K562 (cell line): Measurements from ENCODE around the gene RXRB. TPM values are rescaled to one million over a fixed set of nuclear protein-coding genes. Genes with fewer than 3 reads are reported as not detected.

Experiments used
- ATAC-seq: fragments of 200-7000 bp; cut with Tn5 transposase; 3 replicates; pipeline ENCODE4 v1.9.1; 2020; ENCODE audit warnings: moderate library complexity
- BruUV-seq: library from RNA; stranded (reverse); fragments of 400-500 nt; replicated peaks from 2 replicates; lab custom pipeline; 2021; lab: Mats Ljungman, UMichigan
- CTCF ChIA-PET: fragments of 300-600 bp; formaldehyde crosslinking; extraction: SDS; loops from one replicate; lab custom pipeline; 2021; ENCODE audit warnings: low intra/inter-chr PET ratio; lab: Yijun Ruan, JAX
- POLR2A ChIA-PET: fragments of 300-600, 350-650 bp; sonication (Branson Sonifier 250); formaldehyde crosslinking; extraction: SDS; loops from one replicate; lab custom pipeline; 2021; ENCODE audit warnings: antibody characterized with exemption, inconsistent platforms; lab: Yijun Ruan, JAX
- DNase-seq, 4 experiments: peaks; one replicate each; pipeline versions ENCODE4 v3.0.0 to v3.0.0-alpha.2; 2011 to 2018; ENCODE audit warnings: low spot score in 3 of 4, mixed read lengths in 3 of 4; ENCODE audit errors: extremely low read depth in 1 of 4
- FAIRE-seq: peaks from 2 replicates; lab custom pipeline; 2011; peaks lifted over from hg19 to GRCh38; lab: Jason Lieb, UNC
- H2AFZ ChIP-seq: 2 replicates; pipeline ENCODE4 v1.6.0; 2011; ENCODE audit warnings: low read depth, low read length, control low read depth, inconsistent platforms
- H3K27ac ChIP-seq: fragments of 200-600 bp; 3 replicates; pipeline ENCODE4 v1.8.0; 2011; ENCODE audit warnings: low read depth, mild to moderate bottlenecking, control low read depth, inconsistent platforms, low read length, moderate library complexity, mixed read lengths; ENCODE audit errors: extremely low read depth
- H3K27me3 ChIP-seq, 2 experiments: fragments of 300-600 bp in 1 of 2; 2 replicates in 1 of 2; 3 replicates in 1 of 2; pipeline versions ENCODE4 v1.6.0 to v1.8.0; 2011; ENCODE audit warnings: inconsistent platforms in 2 of 2, low read length in 2 of 2, mild to moderate bottlenecking in 1 of 2, mixed read lengths in 1 of 2, moderate library complexity in 1 of 2; ENCODE audit not compliant: control insufficient read depth in 2 of 2, insufficient read depth in 2 of 2
- H3K36me3 ChIP-seq: fragments of 300-600 bp; 3 replicates; pipeline ENCODE4 v1.8.0; 2011; ENCODE audit warnings: mild to moderate bottlenecking, low read length, inconsistent platforms; ENCODE audit not compliant: control insufficient read depth, insufficient read depth
- H3K4me1 ChIP-seq, 2 experiments: fragments of 200-600 bp in 1 of 2; replicated peaks in 1 of 2; 2 replicates in 1 of 2; 3 replicates in 1 of 2; pipeline versions ENCODE4 v1.5.1 to v1.8.0; 2011; ENCODE audit warnings: inconsistent platforms in 2 of 2, low read length in 2 of 2, mild to moderate bottlenecking in 1 of 2, mixed read lengths in 1 of 2, moderate library complexity in 1 of 2; ENCODE audit not compliant: control insufficient read depth in 2 of 2, insufficient read depth in 2 of 2
- H3K4me2 ChIP-seq: 2 replicates; pipeline ENCODE4 v1.6.1; 2011; ENCODE audit warnings: low read length, control low read depth, inconsistent platforms, mixed read lengths; ENCODE audit not compliant: insufficient read depth
- H3K4me3 ChIP-seq: fragments of 200-600 bp; sonication (generic), shearing (Covaris generic); 2 replicates; pipeline ENCODE4 v1.5.1; 2016; ENCODE audit warnings: control low read depth, inconsistent platforms
- H3K79me2 ChIP-seq: fragments of 200-600 bp; 3 replicates; pipeline ENCODE4 v1.8.0; 2011; ENCODE audit warnings: low read length, inconsistent platforms; ENCODE audit not compliant: control insufficient read depth, insufficient read depth
- H3K9ac ChIP-seq, 2 experiments: 2 replicates each; pipeline versions ENCODE4 v1.6.0 to v1.6.1; 2011; ENCODE audit warnings: low read depth in 2 of 2, low read length in 2 of 2, control low read depth in 1 of 2, inconsistent platforms in 1 of 2, mild to moderate bottlenecking in 1 of 2, mixed read lengths in 1 of 2; ENCODE audit not compliant: insufficient read depth in 1 of 2
- H3K9me1 ChIP-seq: one replicate; pipeline ENCODE4 v1.6.0; 2011; ENCODE audit warnings: inconsistent platforms, mild to moderate bottlenecking, low read length, moderate library complexity; ENCODE audit not compliant: control insufficient read depth, insufficient read depth
- H3K9me3 ChIP-seq: replicated peaks from 2 replicates; pipeline ENCODE4 v1.5.1; 2011; ENCODE audit warnings: low read depth, low read length, inconsistent platforms; ENCODE audit not compliant: control insufficient read depth, insufficient read depth
- H4K20me1 ChIP-seq: replicated peaks from 2 replicates; pipeline ENCODE4 v1.6.1; 2011; ENCODE audit warnings: low read length, inconsistent platforms, mixed read lengths; ENCODE audit not compliant: control insufficient read depth, insufficient read depth
- CCNT2 ChIP-seq: IDR thresholded peaks from 2 replicates; pipeline ENCODE4 v1.6.1; 2011; ENCODE audit warnings: borderline replicate concordance, low read depth, mild to moderate bottlenecking, moderate library complexity, mixed read lengths, low read length; ENCODE audit not compliant: insufficient read length; ENCODE audit errors: extremely low read depth
- FOXK2 ChIP-seq, 2 experiments: fragments of 450-650 bp; IDR thresholded peaks in 1 of 2; conservative IDR thresholded peaks in 1 of 2; 2 replicates each; pipeline ENCODE4 v1.6.1; 2016; ENCODE audit warnings: low read depth in 2 of 2, mild to moderate bottlenecking in 1 of 2
- HNRNPUL1 ChIP-seq: fragments of 200-400 bp; formaldehyde crosslinking; IDR thresholded peaks from 2 replicates; pipeline ENCODE4 v1.6.1; 2017; ENCODE audit warnings: low read length
- MAFK ChIP-seq: IDR thresholded peaks from 2 replicates; pipeline ENCODE4 v1.6.1; 2011; ENCODE audit warnings: low read length, improper control_type of control experiment
- NFIC ChIP-seq: fragments of 450-650 bp; IDR thresholded peaks from 2 replicates; pipeline ENCODE4 v1.6.1; 2017; ENCODE audit warnings: mild to moderate bottlenecking, inconsistent platforms
- NFXL1 ChIP-seq: fragments of 450-650 bp; formaldehyde crosslinking; IDR thresholded peaks from 2 replicates; pipeline ENCODE4 v1.4.0; 2021; ENCODE audit warnings: mild to moderate bottlenecking
- NR4A1 ChIP-seq, 2 experiments: fragments of 250-450 bp in 1 of 2; fragments of 450-650 bp in 1 of 2; sonication (Bioruptor Pico) in 1 of 2; IDR thresholded peaks; 2 replicates each; pipeline versions ENCODE4 v1.4.0 to v1.6.1; 2016 to 2020; ENCODE audit warnings: mild to moderate bottlenecking in 2 of 2, missing compliant biosample characterization in 1 of 2, missing genetic modification characterization in 1 of 2, moderate library complexity in 1 of 2
- OTX1 ChIP-seq: fragments of 450-650 bp; formaldehyde crosslinking; IDR thresholded peaks from 2 replicates; pipeline ENCODE4 v1.4.0; 2022; ENCODE audit warnings: mild to moderate bottlenecking
- SMC3 ChIP-seq: conservative IDR thresholded peaks from 2 replicates; pipeline ENCODE4 v1.6.1; 2011; ENCODE audit warnings: low read depth, low read length, improper control_type of control experiment; ENCODE audit not compliant: insufficient read depth
- TRIM25 ChIP-seq: fragments of 450-650 bp; IDR thresholded peaks from 2 replicates; pipeline ENCODE4 v1.7.0; 2016; ENCODE audit warnings: borderline replicate concordance
- XRCC3 ChIP-seq: fragments of 450-650 bp; IDR thresholded peaks from 2 replicates; pipeline ENCODE4 v1.6.1; 2017; ENCODE audit warnings: mild to moderate bottlenecking, moderate library complexity
- ZNF232 ChIP-seq: sonication (generic); formaldehyde crosslinking; IDR thresholded peaks from 2 replicates; pipeline ENCODE4 v1.8.0; 2022; ENCODE audit warnings: mild to moderate bottlenecking, missing genetic modification reagents
- ZNF253 ChIP-seq: fragments of 250-450 bp; sonication (Bioruptor Pico); conservative IDR thresholded peaks from 2 replicates; pipeline ENCODE4 v1.6.1; 2021; ENCODE audit warnings: mild to moderate bottlenecking
- ZNF512 ChIP-seq: IDR thresholded peaks from 2 replicates; pipeline ENCODE4 v1.6.1; 2016; ENCODE audit warnings: missing genetic modification characterization, missing compliant biosample characterization
- in situ Hi-C: fragments of 300-500 bp; cut with MboI; formaldehyde crosslinking; loops from 4 replicates; pipeline ENCODE4 v1.15.0; 2018; ENCODE audit warnings: inconsistent platforms, mixed read lengths
- intact Hi-C: fragments of 100-400 bp; cut with micrococcal nuclease; formaldehyde crosslinking; loops from 2 replicates; pipeline ENCODE4 v1.14.2; 2022
- polyA plus RNA-seq, 8 experiments: library from polyadenylated mRNA; depleted of rRNA in 4 of 8; stranded (reverse) in 5 of 8; unstranded in 3 of 8; fragments of >200 nt; fragmentation: Nextera tagmentation in 2 of 8; fragmentation: Illumina TruSeq in 1 of 8; extraction: Ambion mirVana in 2 of 8; extraction: Trizol in 1 of 8; gene quantifications; 2 replicates each; pipeline versions ENCODE4 v1.2.1 to v1.2.3, GENCODE V29; 2011 to 2014; ENCODE audit warnings: inconsistent platforms in 1 of 8, missing spikeins in 1 of 8
- total RNA-seq, 7 experiments: library from RNA; depleted of rRNA in 6 of 7; stranded (reverse); fragments of >200 nt in 6 of 7; fragmentation: Illumina TruSeq in 2 of 7; extraction: Trizol in 2 of 7; gene quantifications; 2 replicates each; pipeline versions ENCODE4 v1.2.1 to v1.2.3, GENCODE V29; 2011 to 2021; ENCODE audit warnings: low replicate concordance in 1 of 7

The RXRB gene
- total and polyA plus RNA-seq, 9 of the 15 experiments (the other 6 are each of a cell fraction or from before 2014, with no cell fraction given), result 0.76 to 35.5 (median 18.4) TPM

GRCh38 chr6:33236328-33236727, 35.9 kb upstream of the RXRB start:
- DNase-seq, result no peak
- no TSS peak for BruUV-seq
- POLR2A ChIA-PET, result interaction anchor here (1.0 to 7.1 kb wide), 4 partner anchors 12 to 41 kb away, joined by 3 to 57 read pairs (median 4); partner anchors contain the start of genes B3GALT4 and RING1
- H3K9me1 ChIP-seq, result no peaks in the 10 kb centered on the region
- H3K9ac ChIP-seq, result no peak overlapping the region
- in situ Hi-C loops, result no loop called here
- ATAC-seq, result no peak
- H2AFZ ChIP-seq, result no peak overlapping the region
- no peak for TF ChIP-seq NFXL1 (CRISPR knock-in tag)
- no peak for TF ChIP-seq MAFK
- no peak for TF ChIP-seq TRIM25
- peak; percentile 43; the same call in 1 of the 2 replicates for TF ChIP-seq ZNF512
- no peak for TF ChIP-seq HNRNPUL1
- TF ChIP-seq FOXK2 (conservative IDR thresholded peaks at IDR 0.05 in 1 of 2, IDR thresholded peaks at IDR 0.05 in 1 of 2; ENCODE audit: low read depth in 2 of 2), result no peak
- no peak for TF ChIP-seq XRCC3
- TF ChIP-seq ZNF253, result no peak
- TF ChIP-seq NR4A1 (CRISPR knock-in tag; IDR thresholded peaks at IDR 0.05), result no peak
- TF ChIP-seq NR4A1 (tag; IDR thresholded peaks at IDR 0.05), result no peak
- TF ChIP-seq SMC3, result no peak
- no peak for TF ChIP-seq CCNT2
- TF ChIP-seq NFIC, result peak; percentile 66
- no peak for TF ChIP-seq OTX1 (CRISPR knock-in tag)
- TF ChIP-seq ZNF232 (CRISPR knock-in tag), result no peak
- TF ChIP-seq, all 486 proteins: peak for 2
- peaks cover 58 to 75% of the 10 kb centered on the region in 2 experiments for H3K27me3 ChIP-seq
- H3K4me1 ChIP-seq, result no peaks in the 10 kb centered on the region
- H3K4me2 ChIP-seq, result no peak overlapping the region
- 0 out of 2 replicates have a peak, but pooled peaks cover 3% of the 10 kb centered on the region for H4K20me1 ChIP-seq
- H3K27ac ChIP-seq, result no peak overlapping the region
- CTCF ChIA-PET, result no interaction called here
- no peak for FAIRE-seq
- H3K79me2 ChIP-seq, result no peaks in the 10 kb centered on the region
- intact Hi-C loops, result no loop called here
- no peak overlapping the region for H3K4me3 ChIP-seq
- H3K36me3 ChIP-seq, result no peaks in the 10 kb centered on the region
- no peaks in the 10 kb centered on the region for H3K9me3 ChIP-seq
